GM21528 (cell line): ENCODE results near the gene U2AF1L4.

ENCODE experiments used
- ATAC-seq: cut with Tn5 transposase; IDR thresholded peaks from one replicate; pipeline ENCODE4 v1.9.1; 2021; ENCODE audit warnings: mild to moderate bottlenecking, moderate library complexity; ENCODE audit not compliant: unreplicated experiment, low FRiP score

U2AF1L4 gene

GRCh38 chr19:35715355-35715809 lies 29.8 kb downstream of the U2AF1L4 start:
- ATAC-seq = no peak

DNA sequence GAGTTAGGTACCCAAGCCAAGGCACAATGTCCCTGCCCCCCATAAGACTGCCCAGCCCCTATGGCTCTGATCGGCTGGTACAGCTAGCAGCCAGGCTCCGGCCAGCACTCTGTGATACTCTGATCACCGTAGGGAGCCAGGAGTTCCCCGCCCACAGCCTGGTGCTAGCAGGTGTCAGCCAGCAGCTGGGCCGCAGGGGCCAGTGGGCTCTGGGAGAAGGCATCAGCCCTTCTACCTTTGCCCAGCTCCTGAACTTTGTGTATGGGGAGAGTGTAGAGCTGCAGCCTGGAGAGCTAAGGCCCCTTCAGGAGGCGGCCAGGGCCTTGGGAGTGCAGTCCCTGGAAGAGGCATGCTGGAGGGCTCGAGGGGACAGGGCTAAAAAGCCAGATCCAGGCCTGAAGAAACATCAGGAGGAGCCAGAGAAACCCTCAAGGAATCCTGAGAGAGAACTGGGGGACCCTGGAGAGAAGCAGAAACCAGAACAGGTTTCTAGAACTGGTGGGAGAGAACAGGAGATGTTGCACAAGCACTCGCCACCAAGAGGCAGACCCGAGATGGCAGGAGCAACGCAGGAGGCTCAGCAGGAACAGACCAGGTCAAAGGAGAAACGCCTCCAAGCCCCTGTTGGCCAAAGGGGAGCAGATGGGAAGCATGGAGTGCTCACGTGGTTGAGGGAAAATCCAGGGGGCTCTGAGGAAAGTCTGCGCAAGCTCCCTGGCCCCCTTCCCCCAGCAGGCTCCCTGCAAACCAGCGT lies 30.4 kb downstream of the U2AF1L4 start:
- ATAC-seq = no peak

- ATAC-seq = no peak
Measured at GRCh38 chr19:35713904-35714495, 31.2 kb downstream of the U2AF1L4 start.

DNA sequence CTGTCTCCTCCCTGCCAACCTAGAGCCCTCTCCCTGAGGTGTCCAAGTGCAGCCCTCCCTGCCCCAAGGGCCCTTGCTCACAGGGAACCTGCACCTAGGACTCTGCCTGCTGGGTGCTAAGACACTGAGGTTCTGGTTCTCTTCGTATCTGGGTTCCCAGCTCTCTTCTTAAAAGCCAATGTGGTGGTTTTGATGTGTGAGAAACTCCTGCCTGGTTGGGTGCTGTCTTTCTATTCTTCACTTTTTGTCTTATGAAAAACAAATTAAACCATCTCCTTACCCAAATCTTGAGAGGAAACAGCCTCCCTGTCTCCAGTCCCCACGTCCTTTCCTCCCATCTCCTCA lies 31.7 kb downstream of the U2AF1L4 start:
- no peak for ATAC-seq

DNA sequence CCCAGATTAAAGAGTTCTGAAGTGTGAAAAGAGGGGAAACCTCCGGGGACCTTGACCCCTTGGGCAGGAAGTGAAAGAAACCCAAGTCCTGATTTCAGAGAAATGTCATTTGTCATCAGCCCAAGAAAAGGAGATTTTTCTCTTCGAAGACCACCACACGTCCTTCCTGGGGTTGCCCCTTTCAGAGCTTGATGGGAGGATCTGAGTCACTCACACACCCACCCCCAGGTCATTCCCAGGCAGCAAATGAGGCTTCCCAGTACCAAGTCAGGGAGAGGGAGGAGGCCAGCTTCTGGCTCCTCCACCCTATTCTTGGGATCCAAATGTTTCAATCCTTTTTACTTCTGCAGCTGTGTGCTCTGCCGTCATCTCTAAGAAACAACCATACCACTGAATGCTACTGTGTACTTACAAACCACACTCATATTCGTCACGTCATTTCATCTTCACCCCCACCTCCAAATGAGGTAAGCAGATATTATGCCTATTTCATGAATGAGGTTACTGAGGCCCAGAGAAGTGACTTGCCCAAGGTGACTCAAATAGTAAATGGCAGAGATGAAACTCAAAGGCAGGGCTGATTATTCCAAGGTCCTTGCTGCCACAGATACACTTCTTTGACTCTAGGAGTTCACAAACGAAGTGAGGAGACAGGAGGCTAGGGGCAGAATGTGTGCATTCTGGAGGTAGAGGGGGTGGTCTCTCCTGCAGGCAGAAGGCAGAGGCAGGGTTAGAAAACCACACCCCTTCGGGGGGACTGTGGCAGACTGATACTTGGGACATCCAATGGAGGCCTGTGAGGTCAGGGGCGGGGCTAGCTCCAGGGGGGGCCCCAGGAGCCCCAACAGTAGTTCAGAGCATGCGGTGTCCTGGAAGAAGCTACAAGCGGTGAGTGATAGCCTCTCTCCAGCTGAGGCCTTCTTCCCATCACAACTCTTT lies 32.4 kb downstream of the U2AF1L4 start:
- ATAC-seq = no peak

GRCh38 chr19:35710784-35711723 lies 34.2 kb downstream of the U2AF1L4 start:
- peak; percentile 20 for ATAC-seq

DNA sequence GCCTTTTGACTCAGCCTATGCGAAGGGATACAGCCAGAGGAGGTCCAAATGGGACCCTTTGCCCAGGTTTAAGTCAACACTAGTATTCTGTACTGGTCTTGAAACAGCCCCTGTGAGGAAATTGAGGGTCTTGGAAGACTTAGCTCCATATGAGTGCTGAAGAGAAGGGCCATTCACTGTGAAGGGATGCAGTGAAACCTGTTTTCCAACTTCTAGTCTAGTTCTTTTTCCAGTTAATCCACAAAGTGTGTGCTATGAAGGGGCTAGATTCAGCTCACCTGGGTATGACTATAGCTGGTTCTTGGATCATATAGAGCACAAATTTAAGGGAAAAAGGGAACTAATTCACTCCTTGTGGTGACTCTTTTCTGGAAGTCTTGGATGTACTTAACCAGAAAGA lies 36.8 kb downstream of the U2AF1L4 start:
- ATAC-seq = no peak

- ATAC-seq = no peak
Measured at GRCh38 chr19:35704218-35704617, 41.0 kb downstream of the U2AF1L4 start, which contains the start of gene ZBTB32. TSS of gene ZBTB32 (plus strand) at chr19:35704558. CDS start at chr19:35714627, 10,069 bp downstream.

DNA sequence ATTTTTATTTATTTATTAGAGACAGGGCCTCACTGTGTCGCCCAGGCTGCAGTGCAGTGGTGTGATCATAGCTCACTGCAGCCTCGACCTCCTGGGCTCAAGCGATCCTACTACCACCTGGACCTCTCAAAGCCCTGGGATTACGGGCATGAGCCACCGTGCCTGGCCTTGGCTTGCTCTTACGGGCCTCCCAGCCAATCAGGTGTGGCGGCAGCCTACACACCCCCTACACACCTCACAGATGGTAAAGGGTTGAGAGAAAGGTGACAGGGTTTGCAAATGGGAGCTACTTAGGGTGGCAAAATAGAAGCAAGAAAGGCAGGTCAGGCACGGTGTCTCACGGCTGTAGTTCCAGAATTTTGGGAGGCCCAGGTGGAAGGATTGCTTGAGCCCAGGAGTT lies 41.9 kb downstream of the U2AF1L4 start:
- no peak for ATAC-seq

DNA sequence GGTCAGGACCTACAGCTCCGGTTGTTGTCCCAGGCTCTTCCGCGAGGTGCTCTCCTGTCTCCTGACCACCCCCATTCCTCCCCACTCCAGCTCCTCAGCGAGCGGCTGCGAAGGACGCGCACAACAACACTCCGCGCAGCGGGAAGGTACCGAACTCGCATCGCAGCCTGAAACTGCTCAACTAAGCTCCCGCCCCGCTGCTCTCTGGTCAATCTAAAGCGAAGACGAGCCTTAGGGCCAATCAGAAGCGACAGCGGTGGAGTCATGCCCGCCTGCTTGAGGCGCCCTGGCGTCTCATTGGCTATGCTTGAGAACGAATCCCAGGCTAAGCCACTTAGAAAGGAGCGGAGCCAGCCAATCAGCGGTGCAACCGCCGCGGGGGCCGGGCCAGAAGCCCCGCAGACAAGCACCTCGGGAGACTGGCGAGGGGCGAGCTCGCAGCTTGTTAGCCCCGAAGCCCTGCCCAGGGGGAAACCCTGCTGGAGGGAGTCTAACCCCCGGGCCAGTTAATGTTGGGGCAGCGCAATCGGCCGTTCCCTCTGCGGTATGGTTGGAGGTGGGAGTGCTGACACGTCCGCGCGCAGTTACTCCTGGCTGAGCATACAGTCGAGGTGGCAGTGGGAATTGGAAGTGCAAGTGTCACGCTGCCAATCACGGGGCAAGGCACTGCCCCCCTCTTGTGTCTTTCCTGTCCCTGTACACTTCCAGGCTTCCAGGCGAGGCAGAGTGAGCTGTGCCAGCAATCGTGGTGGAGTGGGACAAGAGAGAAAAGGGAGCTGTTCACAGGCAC lies 42.8 kb downstream of the U2AF1L4 start:
- peak; percentile 89 for ATAC-seq

- ATAC-seq = no peak
Measured at GRCh38 chr19:35696835-35697234, 48.4 kb downstream of the U2AF1L4 start.

- ATAC-seq = no peak
Measured at GRCh38 chr19:35695895-35696422, 49.3 kb downstream of the U2AF1L4 start.

DNA sequence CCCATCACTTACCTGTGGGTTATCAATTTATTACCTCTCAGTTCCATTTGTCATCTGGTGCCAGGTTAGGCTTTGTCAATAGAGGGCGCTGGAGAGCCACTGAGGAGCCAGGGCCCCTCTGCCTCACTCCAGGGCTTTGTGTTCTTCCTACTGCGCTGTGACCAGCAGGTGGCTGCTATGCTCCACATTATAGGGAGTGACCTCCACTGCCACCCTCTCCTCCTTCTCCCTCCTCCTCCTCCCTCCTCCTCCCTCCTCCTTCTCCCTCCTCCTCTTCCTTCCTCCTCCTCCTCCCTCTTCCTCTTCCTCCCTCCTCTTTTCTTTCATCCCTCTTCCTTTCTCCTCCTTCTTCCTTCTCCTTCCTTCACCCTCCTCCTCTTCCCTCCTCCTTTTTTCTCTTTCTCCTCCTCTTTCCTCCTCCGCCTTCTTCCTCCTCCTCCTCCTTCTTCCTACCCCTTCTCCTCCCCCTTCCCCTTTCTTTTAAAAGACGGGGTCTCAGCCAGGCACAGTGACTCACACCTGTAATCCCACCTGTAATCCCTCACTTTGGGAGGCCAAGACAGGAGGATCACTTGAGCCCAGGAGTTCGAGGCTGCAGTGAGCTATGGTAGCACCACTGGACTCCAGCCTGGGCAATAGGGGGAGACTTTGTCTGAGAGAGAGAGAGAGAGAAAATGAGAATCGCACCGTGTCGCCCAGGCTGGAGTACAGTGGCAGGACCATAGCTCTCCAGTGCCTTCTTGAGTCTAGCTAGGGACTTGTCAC lies 51.2 kb downstream of the U2AF1L4 start:
- ATAC-seq = no peak

GRCh38 chr19:35693422-35693821 lies 51.8 kb downstream of the U2AF1L4 start:
- ATAC-seq = no peak
